NK-92 (cell line): ENCODE results near the gene RAB13.

Experiments
- DNase-seq: peaks from one replicate; lab custom pipeline; 2025; ENCODE audit not compliant: unreplicated experiment; lab: John Stamatoyannopoulos, UW

The RAB13 gene

DNA sequence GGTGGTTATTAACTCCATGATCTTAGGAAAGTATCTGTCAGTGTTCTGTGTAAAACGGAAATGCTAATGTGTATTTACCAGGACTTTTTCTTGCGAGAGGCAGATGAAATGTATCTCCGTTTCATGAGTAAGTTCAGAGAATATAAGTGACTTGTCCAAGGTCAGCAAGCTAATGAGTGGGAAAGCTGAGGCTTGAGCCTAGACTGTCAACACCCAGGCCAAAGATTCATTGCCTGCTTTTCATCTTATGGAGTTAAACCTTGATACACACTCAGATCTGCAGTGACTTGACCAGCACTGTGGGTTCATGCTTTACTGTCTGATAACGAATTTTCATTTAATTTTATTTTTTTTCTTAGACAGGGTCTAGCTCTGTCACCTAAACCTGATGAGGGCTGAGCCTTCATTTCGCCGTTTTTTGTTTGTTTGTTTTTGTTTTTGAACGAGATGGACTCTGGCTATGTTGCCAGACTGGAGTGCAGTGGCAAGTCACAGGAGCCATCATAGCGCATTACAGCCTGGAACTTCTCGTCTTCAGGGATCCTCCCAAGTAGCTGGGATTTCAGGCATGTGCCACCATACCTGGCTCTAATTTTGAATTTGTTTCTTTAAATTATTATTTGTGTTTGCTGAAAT is 7.7 kb downstream of the RAB13 start:
- no peak for DNase-seq

DNA sequence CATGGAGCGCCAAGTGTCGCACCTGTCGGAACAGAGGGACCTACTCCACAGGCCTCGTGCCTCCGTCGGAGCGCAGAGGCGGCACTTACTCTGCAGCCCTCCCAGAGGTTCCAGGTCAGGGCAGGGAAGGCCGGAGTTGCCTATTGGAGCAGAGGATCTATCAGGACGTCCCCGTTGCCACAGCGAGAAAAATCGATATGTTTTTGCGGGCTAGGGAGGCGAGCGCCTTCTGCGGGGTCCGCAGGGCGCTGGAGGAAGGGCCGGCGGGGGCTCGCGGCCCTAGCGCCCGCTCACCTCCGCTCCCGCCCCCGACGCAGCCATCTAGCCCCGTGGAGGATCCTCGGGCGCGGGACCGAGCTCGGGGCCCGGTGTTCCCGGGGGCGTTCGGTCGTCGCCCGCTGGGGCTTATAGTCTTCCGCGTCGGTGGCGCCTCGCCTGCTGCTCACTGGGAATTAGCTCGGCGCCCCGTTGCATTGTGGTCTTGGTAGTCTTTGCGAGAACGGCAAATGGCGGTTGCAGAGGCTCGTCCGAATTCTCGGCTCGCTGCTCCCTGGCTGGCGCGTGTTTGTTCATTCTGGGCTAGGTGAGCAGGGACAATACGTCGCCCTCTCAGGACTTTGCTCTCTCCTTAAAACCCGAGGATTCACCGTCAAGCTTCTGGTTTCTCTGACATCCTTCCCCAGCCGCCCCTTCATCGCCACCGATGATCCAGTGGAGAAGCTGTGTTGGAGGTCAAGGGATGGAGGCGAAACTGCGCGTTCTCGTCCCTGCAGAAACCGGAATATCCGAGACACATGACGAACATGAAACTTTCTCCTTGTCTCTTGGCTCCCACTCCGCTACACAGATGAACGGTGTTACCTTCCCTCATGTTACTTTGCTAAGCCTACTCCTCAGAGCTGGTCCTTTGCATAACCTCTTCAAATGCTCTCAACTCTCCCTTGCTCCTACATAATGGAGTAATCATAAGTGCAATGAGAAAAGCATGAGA is 8.6 kb downstream of the RAB13 start, which contains the start of gene JTB:
JTB (minus strand) TSS at position 425 of the 991 bp plus-strand sequence; CDS start at position 3, 422 bp downstream.
- DNase-seq: peak; percentile 21

DNA sequence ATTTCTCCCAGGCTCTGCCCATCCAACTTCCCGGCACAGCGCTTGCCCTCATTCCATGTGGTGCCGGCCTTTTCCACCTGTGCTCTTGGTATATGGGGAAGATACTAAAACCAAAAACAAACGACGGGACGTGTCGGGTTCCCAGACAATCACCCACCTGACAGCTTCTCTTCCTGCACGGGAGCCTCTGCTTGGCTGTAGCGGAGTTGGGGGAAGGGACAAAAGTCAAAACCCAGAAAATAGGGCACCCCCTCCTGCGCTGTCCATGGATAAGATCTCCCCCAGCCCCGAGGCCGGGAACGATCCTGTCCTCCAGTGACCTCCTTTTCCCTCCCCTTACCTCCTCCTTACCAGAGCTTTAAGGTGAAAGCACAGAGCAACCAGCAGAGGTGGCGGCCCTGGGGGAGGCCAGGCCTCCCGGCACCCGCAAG is 9.3 kb downstream of the RAB13 start:
- DNase-seq: no peak

GRCh38 chr1:153973525-153973924 is 12.6 kb downstream of the RAB13 start:
- no peak for DNase-seq

DNA sequence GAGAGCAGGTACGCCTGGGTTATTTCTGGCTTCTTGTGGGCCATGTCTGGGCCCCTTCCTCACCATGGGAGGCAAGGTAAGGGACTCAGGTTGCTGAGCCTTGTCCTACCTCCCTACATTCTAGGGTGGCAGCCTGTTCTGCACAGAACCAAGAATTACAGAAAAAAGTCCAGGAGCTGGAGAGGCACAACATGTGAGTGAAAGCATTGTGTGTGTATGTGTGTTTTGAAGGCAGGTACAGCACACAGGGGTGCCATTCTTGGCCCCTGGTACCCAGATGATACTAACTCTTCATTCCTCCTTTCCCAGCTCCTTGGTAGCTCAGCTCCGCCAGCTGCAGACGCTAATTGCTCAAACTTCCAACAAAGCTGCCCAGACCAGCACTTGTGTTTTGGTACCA is 13.1 kb downstream of the RAB13 start:
- no peak for DNase-seq

- DNase-seq: no peak
Observed at GRCh38 chr1:153970346-153970745, 15.8 kb downstream of the RAB13 start.

DNA sequence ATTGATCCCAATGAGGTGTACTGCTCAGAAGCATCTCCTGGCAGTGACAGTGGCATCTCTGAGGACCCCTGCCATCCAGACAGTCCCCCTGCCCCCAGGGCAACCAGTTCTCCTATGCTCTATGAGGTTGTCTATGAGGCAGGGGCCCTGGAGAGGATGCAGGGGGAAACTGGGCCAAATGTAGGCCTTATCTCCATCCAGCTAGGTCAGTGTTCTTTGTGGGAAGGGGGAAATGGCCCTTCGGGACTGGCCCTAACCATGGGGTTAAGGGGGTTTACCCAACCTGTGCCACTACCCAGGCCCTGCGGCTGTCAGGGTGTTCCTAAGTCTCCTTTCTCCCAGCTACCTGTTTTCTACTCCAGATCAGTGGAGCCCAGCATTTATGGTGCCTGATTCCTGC is 17.2 kb downstream of the RAB13 start:
- no peak for DNase-seq

DNA sequence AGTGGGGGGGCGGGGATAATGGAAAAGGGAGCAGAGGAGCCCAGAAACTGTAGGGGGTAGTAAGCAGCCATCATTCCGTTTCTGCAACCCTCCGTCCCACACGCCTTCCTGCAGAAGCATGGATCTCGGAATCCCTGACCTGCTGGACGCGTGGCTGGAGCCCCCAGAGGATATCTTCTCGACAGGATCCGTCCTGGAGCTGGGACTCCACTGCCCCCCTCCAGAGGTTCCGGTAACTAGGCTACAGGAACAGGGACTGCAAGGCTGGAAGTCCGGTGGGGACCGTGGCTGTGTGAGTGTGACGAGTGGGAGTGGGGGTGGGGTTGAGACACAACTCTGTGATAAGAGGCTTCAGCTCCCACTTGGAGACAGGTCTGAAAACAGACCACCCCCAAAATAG is 17.7 kb downstream of the RAB13 start:
- DNase-seq: no peak

DNA sequence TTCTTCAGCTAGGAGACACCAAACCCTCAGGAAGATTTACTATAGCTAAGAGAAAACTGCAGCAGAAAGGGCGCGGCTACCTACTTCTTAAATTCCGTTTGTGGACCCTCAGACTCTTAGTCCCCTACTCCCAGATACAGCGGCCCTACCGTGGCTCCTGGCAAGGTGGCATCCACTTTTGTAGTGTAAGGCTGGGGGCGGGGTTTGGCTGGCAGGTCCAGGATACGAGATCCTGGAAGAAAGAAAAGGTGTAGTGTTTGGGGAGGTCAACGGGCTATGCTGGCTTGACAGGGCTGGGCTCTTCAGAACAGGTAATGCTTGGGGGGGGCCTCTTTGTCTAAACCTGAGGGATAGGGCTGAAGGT is 18.2 kb downstream of the RAB13 start:
- no peak for DNase-seq

DNA sequence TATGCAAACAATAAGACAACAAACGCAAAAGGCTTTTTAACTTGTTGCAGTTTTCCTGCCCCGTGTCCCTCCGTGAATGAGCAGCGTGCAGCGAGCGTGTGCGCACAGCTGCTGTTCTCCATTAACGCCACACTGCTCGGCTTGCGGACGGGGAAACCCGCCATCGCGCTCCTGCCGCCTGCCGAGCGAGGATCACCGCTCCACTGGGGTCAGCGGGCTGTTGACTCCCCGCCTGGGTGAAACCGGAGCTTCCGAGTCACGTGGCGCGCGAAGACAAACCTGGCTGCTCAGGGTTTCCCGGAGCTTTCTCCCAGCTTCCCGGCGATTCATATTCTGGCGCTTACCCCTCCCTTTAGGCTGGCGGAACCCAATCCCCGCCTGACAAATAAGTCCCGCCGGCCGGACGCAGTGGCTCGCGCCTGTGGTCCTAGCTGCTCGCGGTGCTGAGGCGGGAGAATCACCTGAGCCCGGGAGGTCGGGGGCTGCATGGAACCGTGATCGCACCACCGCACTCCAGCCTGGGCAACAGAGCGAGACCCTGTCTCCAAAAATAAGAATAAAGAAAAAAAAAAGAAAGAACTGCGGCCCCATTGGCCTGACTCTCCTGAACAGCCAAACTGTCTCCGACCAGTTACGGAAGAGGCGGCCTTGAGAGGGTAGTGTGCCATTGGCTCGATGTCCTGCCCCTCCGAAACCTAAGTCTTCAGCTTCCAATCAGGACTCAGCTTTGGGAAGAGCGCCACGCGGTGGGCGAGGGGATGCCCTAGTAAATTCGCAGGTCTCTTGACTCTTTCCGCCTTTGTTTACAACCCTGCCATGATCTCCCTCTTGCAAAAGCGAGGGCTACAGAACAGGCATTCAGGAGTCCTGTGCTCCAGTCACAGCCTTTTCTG is 18.8 kb downstream of the RAB13 start, which contains the start of gene CREB3L4:
CREB3L4 (plus strand) TSS at position 796 of the 893 bp plus-strand sequence. CDS start 624 bp downstream, outside the sequence.
- peak; percentile 27 for DNase-seq

DNA sequence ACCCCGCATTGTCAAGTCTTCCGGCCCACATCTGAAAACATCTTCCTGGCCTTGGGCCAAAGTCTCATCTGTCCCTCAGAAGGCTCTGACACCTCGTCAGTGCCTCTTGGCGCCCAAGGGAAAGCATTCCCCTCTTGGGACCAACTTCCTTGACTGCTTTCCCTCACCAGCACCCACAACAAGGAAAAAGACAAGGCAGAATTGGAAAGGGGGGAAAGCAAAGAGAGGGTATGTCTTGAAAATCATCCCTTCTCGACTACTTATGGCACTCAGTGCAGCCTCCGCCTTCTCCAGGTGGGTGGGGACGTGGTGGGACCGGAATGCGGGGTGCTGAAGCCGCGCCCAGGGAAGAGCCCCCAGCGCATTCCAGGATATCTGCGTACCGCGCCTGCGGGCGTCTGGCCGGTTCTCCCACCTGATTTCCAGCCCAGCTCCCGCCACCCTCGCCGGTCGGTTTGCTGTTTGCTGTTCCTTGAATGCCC is 22.2 kb downstream of the RAB13 start:
- DNase-seq: no peak

GRCh38 chr1:153963030-153963849 is 22.9 kb downstream of the RAB13 start, which contains the start of gene SLC39A1:
TSS of gene SLC39A1 (minus strand) at chr1:153963537. CDS start at chr1:153962715, 822 bp downstream.
- DNase-seq: peak; percentile 76

- no peak for DNase-seq
Observed at GRCh38 chr1:153962088-153963029, 23.8 kb downstream of the RAB13 start.

DNA sequence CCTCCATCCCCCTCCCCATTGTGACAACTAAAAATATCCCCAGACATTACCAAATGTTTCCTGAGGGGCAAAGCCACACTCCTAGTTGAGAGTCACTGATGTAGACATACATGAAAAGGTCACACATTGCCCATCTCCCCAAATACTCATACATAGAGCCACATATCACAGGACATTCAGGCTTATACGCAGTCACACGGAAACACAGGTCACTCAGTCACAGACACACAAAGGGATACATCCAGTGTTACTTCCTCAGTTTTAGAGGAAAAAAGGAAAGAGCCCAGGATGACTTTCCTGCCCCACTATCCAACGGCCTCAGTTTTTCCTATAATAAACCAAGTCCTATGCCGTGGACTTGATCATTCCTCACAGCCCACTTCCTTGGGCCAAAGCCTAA is 24.7 kb downstream of the RAB13 start:
- DNase-seq: no peak

DNA sequence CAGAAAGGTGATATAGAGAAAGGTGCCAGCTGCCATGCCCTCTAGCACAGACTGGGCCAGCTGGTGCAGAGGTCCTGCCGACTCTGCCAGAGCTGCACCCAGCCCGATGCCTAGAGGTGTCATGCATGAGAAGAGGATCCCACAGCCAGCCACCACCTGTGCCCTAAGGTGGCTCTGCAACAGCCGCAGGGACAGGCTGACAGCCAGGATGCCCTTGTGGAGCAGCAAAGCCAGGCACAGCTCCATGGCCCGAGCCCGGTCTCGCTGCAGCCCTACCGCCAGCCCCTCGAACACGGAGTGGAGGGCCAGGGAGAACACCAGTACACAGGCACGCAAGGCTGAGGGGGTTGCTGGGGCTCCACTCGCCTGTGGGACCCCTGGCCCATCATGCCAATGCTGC is 25.9 kb downstream of the RAB13 start:
- DNase-seq: no peak

- no peak for DNase-seq
Observed at GRCh38 chr1:153959454-153959853, 26.7 kb downstream of the RAB13 start.

- no peak for DNase-seq
Observed at GRCh38 chr1:153958961-153959260, 27.2 kb downstream of the RAB13 start.

DNA sequence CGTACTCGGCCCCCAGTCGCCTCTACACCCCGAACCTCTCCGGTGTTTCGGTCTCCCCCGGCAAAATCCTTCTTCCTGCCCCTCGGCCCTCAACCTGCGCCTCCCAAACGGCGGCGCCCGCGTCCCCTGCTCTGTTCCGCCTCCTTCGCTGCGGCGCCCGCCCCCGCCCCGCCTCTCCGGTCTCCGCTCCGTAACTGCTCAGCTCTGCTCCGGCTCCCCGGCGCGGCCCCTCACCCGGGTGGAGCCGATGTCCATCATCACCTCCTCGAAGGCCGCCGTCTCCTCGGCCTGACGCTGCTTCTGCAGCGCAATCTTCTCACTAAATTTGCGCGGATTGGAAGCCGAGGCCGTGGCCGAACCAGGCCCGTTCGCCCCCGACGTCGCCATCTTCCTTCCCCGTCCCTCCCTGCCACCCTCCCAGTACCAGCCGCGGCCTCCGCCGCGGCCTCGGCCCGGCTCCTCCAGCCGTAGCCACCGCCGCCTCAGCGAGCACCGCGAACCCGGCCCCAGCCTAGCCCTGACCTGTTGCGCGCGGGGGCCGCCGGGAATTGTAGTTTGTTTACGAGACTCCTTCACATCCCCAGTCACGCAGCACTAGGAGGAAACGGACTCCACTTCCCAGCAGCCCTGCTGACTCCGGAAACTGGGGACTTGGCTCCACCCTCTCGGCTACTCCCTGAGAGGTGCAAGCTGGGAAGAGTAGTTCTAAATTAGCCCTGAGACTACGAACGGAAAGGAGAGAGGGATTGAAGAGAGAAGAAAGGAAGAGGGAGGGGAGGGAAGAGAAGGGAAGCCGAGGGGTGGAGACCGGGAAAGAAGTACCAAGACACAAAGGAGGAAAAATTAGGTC is 27.8 kb downstream of the RAB13 start, which contains the start of gene CRTC2:
CRTC2 (minus strand) TSS at position 502 of the 850 bp plus-strand sequence; CDS start at position 387, 115 bp downstream.
- peak; percentile 74 for DNase-seq
